Upper lobe of left lung (tissue), 6 donors: ENCODE results near the gene COMMD7. TPM values are rescaled to one million over a fixed set of nuclear protein-coding genes. Genes with fewer than 3 reads are reported as not detected.

Experiments used
- ATAC-seq, 2 donors: fragments of 200-7000 bp; cut with Tn5 transposase; one replicate each; pipeline ENCODE4 v1.9.1; 2022; ENCODE audit warnings: mild to moderate bottlenecking in 2 of 2, moderate library complexity in 2 of 2; ENCODE audit not compliant: low FRiP score in 2 of 2
- DNase-seq, 2 donors: peaks; one replicate each; pipeline ENCODE4 v3.0.0-alpha.2; 2019 to 2020
- H3K27ac ChIP-seq, 4 donors: fragments of 200-600 bp; sonication (generic); one replicate each; pipeline ENCODE4 v1.5.1; 2016 to 2019
- H3K27me3 ChIP-seq, 4 donors: fragments of 200-600 bp; sonication (generic); one replicate each; pipeline ENCODE4 v1.5.1; 2017 to 2019
- H3K36me3 ChIP-seq, 4 donors: fragments of 200-600 bp; sonication (generic); one replicate each; pipeline ENCODE4 v1.5.1; 2016 to 2019
- H3K4me1 ChIP-seq, 4 donors: fragments of 200-600 bp; sonication (generic); one replicate each; pipeline ENCODE4 v1.5.1; 2018 to 2019
- H3K4me3 ChIP-seq, 4 donors: fragments of 200-600 bp; sonication (generic); one replicate each; pipeline ENCODE4 v1.5.1; 2017 to 2019; ENCODE audit warnings: mild to moderate bottlenecking in 2 of 4, moderate library complexity in 1 of 4
- H3K9me3 ChIP-seq, 4 donors: fragments of 200-600 bp; sonication (generic); one replicate each; pipeline ENCODE4 v1.5.1; 2018 to 2019
- EP300 ChIP-seq, 4 donors: sonication (generic); formaldehyde crosslinking; IDR thresholded peaks; one replicate each; pipeline ENCODE4 v1.5.1; 2017; ENCODE audit warnings: antibody characterized with exemption in 4 of 4, control low read depth in 2 of 4
- POLR2A ChIP-seq, 4 donors: fragments of 450-650 bp; IDR thresholded peaks; one replicate each; pipeline ENCODE4 v1.5.1; 2016 to 2017; ENCODE audit warnings: antibody characterized with exemption in 4 of 4, mild to moderate bottlenecking in 2 of 4
- POLR2AphosphoS5 ChIP-seq, 2 donors: sonication (generic); formaldehyde crosslinking; IDR thresholded peaks; one replicate each; pipeline ENCODE4 v1.5.1; 2017; ENCODE audit warnings: antibody characterized with exemption in 2 of 2
- WGBS, 2 donors: methylation state at CpG; one replicate each; pipeline ENCODE4 v1.1.5; 2017 to 2018; 5-methylcytosine and 5-hydroxymethylcytosine counted together
- total RNA-seq, 6 donors: library from RNA; depleted of rRNA in 4 of 6; stranded (reverse); fragments of >200 nt in 4 of 6; gene quantifications; one replicate each; pipeline versions ENCODE4 v1.1.0 to v1.2.1, GENCODE V29; 2016 to 2021
- TF ChIP-seq, protein P1 (sequence below), 6 experiments: fragments of 450-650 bp in 4 of 6; fragments of 200-600 bp in 2 of 6; sonication (generic) in 2 of 6; IDR thresholded peaks; one replicate each; pipeline ENCODE4 v1.5.1; 2016 to 2019; ENCODE audit warnings: antibody characterized with exemption in 6 of 6
- donor health status: DM: no; HTN: no; CAD: no; lungs with moderate emphysema.
- donor health status: DM: no; HTN: yes; CAD: no; lungs with severe emphysema.

The COMMD7 gene
- total RNA-seq, 6 donors from 2014 or later, result 22.4 to 37.4 (median 27.3) TPM

DNA sequence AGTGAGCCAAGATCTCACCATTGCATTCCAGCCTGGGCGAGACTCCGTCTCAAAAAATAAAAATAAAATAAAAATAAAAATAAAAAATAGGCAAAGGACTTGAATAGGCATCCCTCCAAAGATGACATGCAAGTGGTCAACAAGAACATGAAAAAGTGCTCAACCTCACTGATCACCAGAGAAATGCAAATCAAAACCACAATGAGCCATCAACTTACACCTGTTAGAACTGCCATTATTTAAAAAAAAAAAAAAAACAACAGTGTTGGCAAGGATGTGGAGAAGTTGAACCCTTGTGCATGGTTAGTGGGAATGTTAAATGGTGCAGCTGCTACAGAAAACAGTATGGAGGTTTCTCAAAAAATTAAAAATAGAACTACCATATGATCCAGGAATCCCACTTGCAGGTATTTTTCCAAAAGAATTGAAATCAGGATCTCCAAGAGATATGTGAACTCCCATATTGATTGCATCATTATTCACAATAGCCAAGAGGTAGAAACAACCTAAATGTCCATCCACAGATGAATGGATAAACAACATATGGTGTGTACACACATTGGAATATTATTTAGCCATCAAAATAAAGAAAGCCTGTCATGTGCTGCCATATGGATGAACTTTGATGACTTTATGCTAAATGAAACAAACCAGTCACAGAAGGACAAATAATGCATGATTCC lies 72.4 kb downstream of the COMMD7 start:
- no peaks in the 10 kb centered on the region for H3K36me3 ChIP-seq
- ATAC-seq (no peak), DNase-seq (no peak)
- TF ChIP-seq EP300 (IDR thresholded peaks at IDR 0.05) (no peak), POLR2A (IDR thresholded peaks at IDR 0.05) (no peak), POLR2AphosphoS5 (IDR thresholded peaks at IDR 0.05) (no peak)
- TF ChIP-seq, protein P1, sequence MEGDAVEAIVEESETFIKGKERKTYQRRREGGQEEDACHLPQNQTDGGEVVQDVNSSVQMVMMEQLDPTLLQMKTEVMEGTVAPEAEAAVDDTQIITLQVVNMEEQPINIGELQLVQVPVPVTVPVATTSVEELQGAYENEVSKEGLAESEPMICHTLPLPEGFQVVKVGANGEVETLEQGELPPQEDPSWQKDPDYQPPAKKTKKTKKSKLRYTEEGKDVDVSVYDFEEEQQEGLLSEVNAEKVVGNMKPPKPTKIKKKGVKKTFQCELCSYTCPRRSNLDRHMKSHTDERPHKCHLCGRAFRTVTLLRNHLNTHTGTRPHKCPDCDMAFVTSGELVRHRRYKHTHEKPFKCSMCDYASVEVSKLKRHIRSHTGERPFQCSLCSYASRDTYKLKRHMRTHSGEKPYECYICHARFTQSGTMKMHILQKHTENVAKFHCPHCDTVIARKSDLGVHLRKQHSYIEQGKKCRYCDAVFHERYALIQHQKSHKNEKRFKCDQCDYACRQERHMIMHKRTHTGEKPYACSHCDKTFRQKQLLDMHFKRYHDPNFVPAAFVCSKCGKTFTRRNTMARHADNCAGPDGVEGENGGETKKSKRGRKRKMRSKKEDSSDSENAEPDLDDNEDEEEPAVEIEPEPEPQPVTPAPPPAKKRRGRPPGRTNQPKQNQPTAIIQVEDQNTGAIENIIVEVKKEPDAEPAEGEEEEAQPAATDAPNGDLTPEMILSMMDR (IDR thresholded peaks at IDR 0.05), result no peak
- no peak overlapping the region for H3K27ac ChIP-seq
- H3K9me3 ChIP-seq, result no peaks in the 10 kb centered on the region
- 86 to 93% methylated on average over 2 of the region's 2 CpGs for WGBS, 2 donors
- no peak overlapping the region for H3K4me3 ChIP-seq
- peaks cover 10 to 21% (median 13%) of the 10 kb centered on the region in 4 donors for H3K4me1 ChIP-seq
- H3K27me3 ChIP-seq, result no peaks in the 10 kb centered on the region

DNA sequence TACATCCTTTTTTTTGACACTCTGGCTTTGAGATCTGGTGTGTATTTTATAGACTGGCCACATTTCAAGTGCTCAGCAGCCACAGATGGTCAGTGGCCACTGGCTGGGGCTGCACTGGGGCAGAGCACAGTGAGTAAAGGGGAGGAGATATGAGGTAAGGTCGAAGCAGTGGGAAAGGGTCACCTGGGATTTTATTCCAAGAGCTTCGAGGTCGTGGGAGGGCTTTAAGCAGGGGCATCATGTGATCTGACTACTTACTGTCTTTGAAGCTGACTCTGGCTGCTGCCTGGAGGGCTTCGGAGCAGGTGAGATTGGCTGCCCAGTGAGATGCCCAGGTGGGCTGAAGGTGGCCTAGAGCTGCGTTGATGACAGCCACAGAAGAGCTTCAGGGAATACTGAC lies 76.2 kb downstream of the COMMD7 start:
- TF ChIP-seq POLR2AphosphoS5 (IDR thresholded peaks at IDR 0.05), result no peak
- no peak for TF ChIP-seq POLR2A (IDR thresholded peaks at IDR 0.05)
- no peak for TF ChIP-seq EP300 (IDR thresholded peaks at IDR 0.05)
- TF ChIP-seq, protein P1 (IDR thresholded peaks at IDR 0.05), result no peak
- 64 to 67% methylated on average over 4 to 5 of the region's 5 CpGs for WGBS, 2 donors

DNA sequence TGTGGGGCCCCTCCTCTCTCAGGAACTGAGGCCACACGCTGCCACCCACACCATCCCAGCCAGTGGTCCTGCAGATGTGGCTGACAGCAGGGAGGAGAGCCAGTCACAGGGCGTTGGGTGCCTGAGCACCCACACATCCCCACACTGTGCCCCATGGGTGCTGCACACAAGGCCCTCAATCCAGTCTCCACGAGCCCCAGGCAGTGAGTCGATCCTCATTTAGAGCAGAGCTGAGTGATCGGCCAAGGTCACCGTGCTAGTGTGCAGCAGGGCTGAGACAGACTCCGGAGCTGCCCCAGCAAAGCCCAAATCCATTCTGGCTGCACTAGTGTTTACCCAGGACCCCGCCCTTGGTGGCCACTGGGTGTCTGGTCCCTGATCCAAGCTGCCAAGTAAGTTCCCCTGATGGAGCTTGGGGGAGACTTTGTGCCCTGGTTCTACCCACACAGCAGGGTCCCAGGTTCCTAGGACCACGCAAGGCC lies 78.5 kb downstream of the COMMD7 start:
- peak; percentile 19 to 20 for ATAC-seq
- H3K36me3 ChIP-seq, result no peaks in the 10 kb centered on the region
- H3K9me3 ChIP-seq, result no peaks in the 10 kb centered on the region
- H3K27me3 ChIP-seq, result no peaks in the 10 kb centered on the region
- TF ChIP-seq POLR2A (IDR thresholded peaks at IDR 0.05), result no peak
- TF ChIP-seq POLR2AphosphoS5 (IDR thresholded peaks at IDR 0.05), result no peak
- TF ChIP-seq, protein P1 (IDR thresholded peaks at IDR 0.05), result no peak
- no peak for TF ChIP-seq EP300 (IDR thresholded peaks at IDR 0.05)
- WGBS, 2 donors, result 41 to 66% methylated on average over 4 to 9 of the region's 9 CpGs
- DNase-seq, result no peak
- no peak overlapping the region for H3K4me3 ChIP-seq
- peak overlapping the region; percentile 35 to 81 (median 59) for H3K27ac ChIP-seq
- H3K4me1 ChIP-seq, result peaks cover 10 to 15% (median 12%) of the 10 kb centered on the region in 4 donors

More for the DNA sequence above, 76.2 kb downstream of the COMMD7 start:
- peaks cover 10 to 15% (median 12%) of the 10 kb centered on the region in 4 donors for H3K4me1 ChIP-seq
- ATAC-seq (no peak), DNase-seq (no peak)
- no peak overlapping the region for H3K4me3 ChIP-seq
- no peaks in the 10 kb centered on the region for H3K27me3 ChIP-seq
- H3K27ac ChIP-seq, result no peak overlapping the region
- no peaks in the 10 kb centered on the region for H3K9me3 ChIP-seq
- no peaks in the 10 kb centered on the region for H3K36me3 ChIP-seq

DNA sequence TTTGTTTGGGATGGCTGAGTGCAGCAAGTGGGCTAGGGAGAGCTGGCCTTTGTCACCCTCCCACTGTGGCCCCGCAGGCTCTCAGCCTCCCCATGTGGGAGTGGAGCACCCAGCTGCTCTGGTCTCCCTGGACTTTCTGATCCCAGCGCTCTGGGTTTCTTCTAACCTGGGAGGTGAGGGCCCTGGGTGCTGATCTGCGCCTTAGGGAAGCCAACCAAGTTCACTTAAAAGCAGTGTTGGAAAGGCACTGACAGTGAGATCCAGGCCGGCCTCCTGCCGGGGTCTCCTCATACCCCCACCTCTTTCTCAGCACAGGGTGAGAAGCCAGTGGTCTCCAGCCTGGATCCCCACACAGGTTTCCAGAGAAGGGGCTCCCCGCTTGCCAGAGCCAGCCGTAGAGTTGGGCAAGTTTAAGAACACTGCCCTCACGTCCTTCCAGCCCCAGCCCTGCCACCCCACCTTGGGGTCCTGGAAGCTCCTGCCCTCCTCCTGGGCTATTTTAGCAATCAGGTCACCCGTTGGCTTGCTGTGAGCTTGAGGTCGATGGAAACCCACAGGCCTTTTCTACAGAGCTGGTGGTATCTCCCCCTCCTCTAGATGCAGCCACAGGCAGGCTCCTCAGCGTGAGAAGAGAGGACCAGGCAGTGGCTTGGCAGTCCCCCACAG lies 79.1 kb downstream of the COMMD7 start:
- 61 to 87% methylated on average over 3 to 11 of the region's 11 CpGs for WGBS, 2 donors
- peaks cover 10 to 15% (median 12%) of the 10 kb centered on the region in 4 donors for H3K4me1 ChIP-seq
- no peaks in the 10 kb centered on the region for H3K36me3 ChIP-seq
- TF ChIP-seq POLR2AphosphoS5 (IDR thresholded peaks at IDR 0.05) (no peak), EP300 (IDR thresholded peaks at IDR 0.05) (no peak), POLR2A (IDR thresholded peaks at IDR 0.05) (no peak)
- TF ChIP-seq, protein P1 (IDR thresholded peaks at IDR 0.05), result no peak
- H3K27ac ChIP-seq, result peak overlapping the region in 3 of 4 donors; percentile 35 to 81 (median 74)
- DNase-seq, result no peak
- no peaks in the 10 kb centered on the region for H3K27me3 ChIP-seq
- H3K4me3 ChIP-seq, result no peak overlapping the region
- no peak for ATAC-seq
- no peaks in the 10 kb centered on the region for H3K9me3 ChIP-seq
